Brain microvascular endothelial cell (primary cell): Measurements from ENCODE around the gene CPN2.

Source experiments
- DNase-seq: peaks from one replicate; pipeline ENCODE4 v3.0.0-alpha.2; 2020
- H3K27ac ChIP-seq: fragments of 250-450 bp; sonication (Bioruptor Pico); 2 replicates; pipeline ENCODE4 v1.5.1; 2020; ENCODE audit warnings: mild to moderate bottlenecking, moderate library complexity
- H3K27me3 ChIP-seq: fragments of 250-450 bp; sonication (Bioruptor Pico); replicated peaks from 2 replicates; pipeline ENCODE4 v1.5.1; 2020; ENCODE audit warnings: mild to moderate bottlenecking
- H3K36me3 ChIP-seq: fragments of 250-450 bp; sonication (Bioruptor Pico); replicated peaks from 2 replicates; pipeline ENCODE4 v1.5.1; 2020; ENCODE audit warnings: mild to moderate bottlenecking
- H3K4me3 ChIP-seq: 2 replicates; pipeline ENCODE4 v1.5.1; 2011; ENCODE audit warnings: low read depth, mild to moderate bottlenecking, control low read depth, low read length, moderate library complexity
- in situ Hi-C: cut with HindIII; loops from 2 replicates; pipeline ENCODE4 v1.10.0; 2017; ENCODE audit warnings: low sequenced_read_pairs, low pct_ligation_motif_present
- TF ChIP-seq, protein P1 (sequence below): IDR thresholded peaks from 2 replicates; pipeline ENCODE4 v1.5.1; 2011; ENCODE audit warnings: low read depth, mild to moderate bottlenecking, moderate library complexity, low read length, control low read depth, inconsistent platforms; ENCODE audit errors: missing control alignments

Gene CPN2

DNA sequence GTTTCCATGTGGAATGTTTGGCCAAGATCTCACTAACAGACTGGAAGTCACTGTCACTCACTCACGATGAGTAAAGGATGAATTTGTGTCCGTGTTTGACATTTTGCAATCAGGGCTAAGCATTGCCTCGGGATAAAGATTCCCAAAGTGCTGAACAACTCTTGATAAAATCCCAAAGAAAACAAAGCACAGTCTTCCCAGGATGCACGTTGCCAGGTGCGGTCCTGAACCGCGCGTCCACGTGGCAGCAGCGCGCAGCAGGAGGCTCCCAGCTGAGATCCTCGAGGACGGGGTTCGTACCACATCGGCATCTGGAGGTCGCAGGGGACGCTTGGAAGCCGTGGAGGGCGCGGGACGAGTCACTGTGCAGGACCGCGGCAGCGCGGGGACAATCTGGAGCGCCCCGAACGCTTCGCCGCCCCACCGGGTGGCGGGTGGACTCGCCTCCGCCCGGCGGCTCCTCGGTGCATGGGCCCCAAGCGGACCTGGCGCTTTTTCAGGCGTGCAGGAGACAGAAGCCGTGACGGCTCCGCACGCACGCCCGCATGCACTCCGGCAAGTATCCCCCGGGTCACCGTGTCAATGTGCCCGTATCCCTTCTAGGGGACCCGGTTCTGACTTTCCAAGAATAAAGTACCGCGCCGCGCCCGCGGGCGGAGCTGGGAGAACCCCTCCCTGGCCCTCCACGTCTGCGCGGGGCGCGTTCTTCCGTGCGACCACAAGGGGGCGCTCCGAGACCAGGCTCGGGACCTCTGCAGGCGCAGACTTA, 17.7 kb downstream of the CPN2 start:
- peak overlapping the region; percentile 55 for H3K4me3 ChIP-seq
- TF ChIP-seq, protein P1, sequence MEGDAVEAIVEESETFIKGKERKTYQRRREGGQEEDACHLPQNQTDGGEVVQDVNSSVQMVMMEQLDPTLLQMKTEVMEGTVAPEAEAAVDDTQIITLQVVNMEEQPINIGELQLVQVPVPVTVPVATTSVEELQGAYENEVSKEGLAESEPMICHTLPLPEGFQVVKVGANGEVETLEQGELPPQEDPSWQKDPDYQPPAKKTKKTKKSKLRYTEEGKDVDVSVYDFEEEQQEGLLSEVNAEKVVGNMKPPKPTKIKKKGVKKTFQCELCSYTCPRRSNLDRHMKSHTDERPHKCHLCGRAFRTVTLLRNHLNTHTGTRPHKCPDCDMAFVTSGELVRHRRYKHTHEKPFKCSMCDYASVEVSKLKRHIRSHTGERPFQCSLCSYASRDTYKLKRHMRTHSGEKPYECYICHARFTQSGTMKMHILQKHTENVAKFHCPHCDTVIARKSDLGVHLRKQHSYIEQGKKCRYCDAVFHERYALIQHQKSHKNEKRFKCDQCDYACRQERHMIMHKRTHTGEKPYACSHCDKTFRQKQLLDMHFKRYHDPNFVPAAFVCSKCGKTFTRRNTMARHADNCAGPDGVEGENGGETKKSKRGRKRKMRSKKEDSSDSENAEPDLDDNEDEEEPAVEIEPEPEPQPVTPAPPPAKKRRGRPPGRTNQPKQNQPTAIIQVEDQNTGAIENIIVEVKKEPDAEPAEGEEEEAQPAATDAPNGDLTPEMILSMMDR, result peak; percentile 97
- no peak overlapping the region for H3K27ac ChIP-seq

DNA sequence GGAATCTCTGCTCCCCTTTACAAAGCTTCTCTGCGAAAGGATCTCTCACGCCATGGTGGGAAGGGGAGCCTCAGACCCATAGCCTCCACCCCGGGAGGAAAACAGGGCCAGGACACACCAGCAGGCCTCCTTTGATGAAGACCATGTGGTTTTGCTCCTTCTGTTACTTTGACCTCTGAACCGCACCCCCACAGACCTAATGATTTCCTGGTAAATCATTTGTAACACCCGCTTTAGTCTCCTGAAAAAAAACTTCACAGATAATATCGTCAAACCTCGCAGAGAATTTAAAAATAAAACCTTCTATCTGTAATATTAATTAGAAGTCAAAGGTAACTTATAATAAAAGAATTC, 18.3 kb downstream of the CPN2 start:
- no peak for DNase-seq
- TF ChIP-seq, protein P1, result no peak
- Histone ChIP-seq H3K27me3 (no peaks in the 10 kb centered on the region), H3K27ac (no peak overlapping the region), H3K36me3 (no peaks in the 10 kb centered on the region), H3K4me3 (no peak overlapping the region)
- in situ Hi-C loops, result no loop called here

More for the DNA sequence above, 17.7 kb downstream of the CPN2 start:
- peak; percentile 75 for DNase-seq
- Histone ChIP-seq H3K36me3 (no peaks in the 10 kb centered on the region), H3K27me3 (no peaks in the 10 kb centered on the region)
- in situ Hi-C loops, result no loop called here

DNA sequence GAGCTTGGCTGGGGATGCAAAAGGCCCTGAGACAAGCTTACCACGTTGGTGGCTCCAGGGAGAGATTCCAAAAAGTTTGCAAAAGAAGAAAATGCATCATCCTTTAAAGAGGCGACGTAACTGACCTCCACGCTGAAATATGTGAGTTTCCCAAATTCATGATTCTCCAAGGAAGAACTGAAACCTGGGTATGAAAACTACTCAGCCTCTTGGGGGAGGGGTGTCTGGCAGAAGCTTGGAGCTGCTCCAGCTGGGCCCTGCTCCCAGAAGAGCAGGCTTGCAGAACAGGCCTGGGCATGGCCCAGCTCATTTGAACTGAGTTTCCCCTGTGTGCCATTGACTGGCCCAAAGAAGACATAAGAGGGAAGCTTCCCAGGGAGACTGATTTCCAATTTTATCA, 20.5 kb downstream of the CPN2 start:
- in situ Hi-C loops, result no loop called here
- no peak for DNase-seq
- H3K36me3 ChIP-seq, result no peaks in the 10 kb centered on the region
- no peak overlapping the region for H3K27ac ChIP-seq
- TF ChIP-seq, protein P1, result no peak
- no peak overlapping the region for H3K4me3 ChIP-seq
- no peaks in the 10 kb centered on the region for H3K27me3 ChIP-seq

DNA sequence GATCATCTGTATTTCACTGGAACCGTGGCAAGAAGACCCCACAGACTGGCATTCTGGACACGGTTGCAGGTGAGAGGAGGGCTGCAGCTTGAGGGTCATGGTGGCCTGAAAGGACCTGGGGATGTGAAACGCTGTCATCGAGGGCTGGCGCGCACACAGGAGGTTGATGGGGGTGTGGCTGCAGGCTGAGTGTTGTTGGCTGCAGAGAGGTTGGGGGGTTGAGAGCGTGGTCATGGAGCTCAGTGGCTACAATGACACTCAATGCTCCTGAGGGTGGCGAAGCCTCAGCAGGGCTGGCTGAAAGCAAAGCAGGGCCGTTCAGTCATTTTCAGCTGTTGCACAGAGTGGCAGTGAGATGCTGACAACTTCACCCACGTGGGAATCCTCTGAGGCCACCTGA, 21.0 kb downstream of the CPN2 start:
- Histone ChIP-seq H3K27ac (no peak overlapping the region), H3K27me3 (no peaks in the 10 kb centered on the region), H3K36me3 (no peaks in the 10 kb centered on the region), H3K4me3 (no peak overlapping the region)
- in situ Hi-C loops, result no loop called here
- TF ChIP-seq, protein P1, result no peak
- no peak for DNase-seq

DNA sequence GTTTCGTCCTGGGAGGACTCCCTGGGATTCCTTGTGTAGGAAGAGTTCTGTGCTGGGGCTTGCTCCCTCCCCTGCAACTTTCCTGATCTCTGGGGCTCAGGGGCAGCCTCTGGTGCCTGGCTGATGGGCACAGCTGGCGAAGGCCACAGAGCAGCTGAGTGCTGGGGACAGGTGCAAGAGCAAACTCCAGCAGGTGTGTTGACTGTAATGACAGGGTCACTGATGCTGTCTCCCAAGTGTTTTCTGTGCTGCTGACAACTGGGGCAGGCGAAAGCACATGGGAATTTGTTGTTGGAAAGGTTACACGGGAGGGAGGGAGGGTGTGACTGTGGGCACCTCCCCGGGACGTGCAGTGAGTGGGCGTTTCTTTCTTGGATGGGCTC, 21.6 kb downstream of the CPN2 start:
- TF ChIP-seq, protein P1, result no peak
- DNase-seq, result no peak
- Histone ChIP-seq H3K27ac (no peak overlapping the region), H3K4me3 (no peak overlapping the region), H3K36me3 (no peaks in the 10 kb centered on the region), H3K27me3 (no peaks in the 10 kb centered on the region)
- in situ Hi-C loops, result no loop called here
